ENCODE measurements around the gene NBEAL2. TPM values are rescaled to one million over a fixed set of nuclear protein-coding genes. Genes with fewer than 3 reads are reported as not detected.

Gene NBEAL2
- total RNA-seq, 4 donors from 2014 or later: 317 to 865 (median 347) TPM

DNA sequence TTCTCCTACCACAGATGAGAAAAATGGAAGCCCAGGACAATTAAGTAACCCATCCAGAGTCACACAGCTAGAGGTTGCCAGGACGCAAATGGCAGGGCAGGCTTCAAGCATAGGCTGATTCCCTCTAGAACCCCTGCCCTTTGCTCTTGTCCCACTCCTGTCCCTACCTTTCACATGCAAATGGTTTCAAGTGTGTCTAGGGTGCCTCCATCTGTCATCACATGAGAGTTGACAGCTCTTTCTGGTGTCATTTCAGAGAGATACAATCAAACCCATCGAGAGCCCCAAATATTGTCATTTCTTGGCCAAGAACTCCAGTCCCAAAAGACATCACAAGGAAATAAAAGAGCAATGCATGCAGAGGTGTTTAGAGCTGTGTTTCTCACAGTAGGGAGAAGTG, 26.7 kb upstream of the NBEAL2 start:
- WGBS: 88% methylated on average over 2 of the region's 2 CpGs
- DNase-seq (ENCODE audit: low spot score in 2 of 2): no peak
- Histone ChIP-seq H3K36me3 (no peaks in the 10 kb centered on the region), H3K4me1 (peaks cover 83% of the 10 kb centered on the region), H3K9me3 (no peaks in the 10 kb centered on the region), H3K27me3 (no peaks in the 10 kb centered on the region), H3K27ac (no peak overlapping the region), H3K4me3 (no peak overlapping the region)
- TF ChIP-seq EP300 (IDR thresholded peaks at IDR 0.05): no peak
- TF ChIP-seq, protein P1, sequence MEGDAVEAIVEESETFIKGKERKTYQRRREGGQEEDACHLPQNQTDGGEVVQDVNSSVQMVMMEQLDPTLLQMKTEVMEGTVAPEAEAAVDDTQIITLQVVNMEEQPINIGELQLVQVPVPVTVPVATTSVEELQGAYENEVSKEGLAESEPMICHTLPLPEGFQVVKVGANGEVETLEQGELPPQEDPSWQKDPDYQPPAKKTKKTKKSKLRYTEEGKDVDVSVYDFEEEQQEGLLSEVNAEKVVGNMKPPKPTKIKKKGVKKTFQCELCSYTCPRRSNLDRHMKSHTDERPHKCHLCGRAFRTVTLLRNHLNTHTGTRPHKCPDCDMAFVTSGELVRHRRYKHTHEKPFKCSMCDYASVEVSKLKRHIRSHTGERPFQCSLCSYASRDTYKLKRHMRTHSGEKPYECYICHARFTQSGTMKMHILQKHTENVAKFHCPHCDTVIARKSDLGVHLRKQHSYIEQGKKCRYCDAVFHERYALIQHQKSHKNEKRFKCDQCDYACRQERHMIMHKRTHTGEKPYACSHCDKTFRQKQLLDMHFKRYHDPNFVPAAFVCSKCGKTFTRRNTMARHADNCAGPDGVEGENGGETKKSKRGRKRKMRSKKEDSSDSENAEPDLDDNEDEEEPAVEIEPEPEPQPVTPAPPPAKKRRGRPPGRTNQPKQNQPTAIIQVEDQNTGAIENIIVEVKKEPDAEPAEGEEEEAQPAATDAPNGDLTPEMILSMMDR (IDR thresholded peaks at IDR 0.05): no peak
- TF ChIP-seq POLR2A (IDR thresholded peaks at IDR 0.05): no peak
- TF ChIP-seq POLR2AphosphoS5 (IDR thresholded peaks at IDR 0.05): no peak

- Histone ChIP-seq H3K36me3 (no peaks in the 10 kb centered on the region), H3K27ac (no peak overlapping the region), H3K9me3 (no peaks in the 10 kb centered on the region), H3K4me1 (peaks cover 77% of the 10 kb centered on the region), H3K27me3 (no peaks in the 10 kb centered on the region), H3K4me3 (no peak overlapping the region)
- no peak for DNase-seq (ENCODE audit: low spot score in 2 of 2)
- WGBS: 70% methylated on average over 8 of the region's 8 CpGs
- TF ChIP-seq POLR2AphosphoS5 (IDR thresholded peaks at IDR 0.05): no peak
- TF ChIP-seq, protein P1 (IDR thresholded peaks at IDR 0.05): no peak
- TF ChIP-seq EP300 (IDR thresholded peaks at IDR 0.05): no peak
- TF ChIP-seq POLR2A (IDR thresholded peaks at IDR 0.05): no peak
These were observed 26.0 kb upstream of the NBEAL2 start for GRCh38 chr3:46953234-46954010.

- no peaks in the 10 kb centered on the region for H3K9me3 ChIP-seq
- H3K4me3 ChIP-seq: no peak overlapping the region
- H3K27me3 ChIP-seq: no peaks in the 10 kb centered on the region
- WGBS: 82% methylated on average over 3 of the region's 3 CpGs
- no peak overlapping the region for H3K27ac ChIP-seq
- no peaks in the 10 kb centered on the region for H3K36me3 ChIP-seq
- TF ChIP-seq POLR2AphosphoS5 (IDR thresholded peaks at IDR 0.05): no peak
- no peak for TF ChIP-seq POLR2A (IDR thresholded peaks at IDR 0.05)
- TF ChIP-seq EP300 (IDR thresholded peaks at IDR 0.05): no peak
- TF ChIP-seq, protein P1 (IDR thresholded peaks at IDR 0.05): no peak
- no peak for DNase-seq (ENCODE audit: low spot score in 2 of 2)
- peaks cover 77% of the 10 kb centered on the region for H3K4me1 ChIP-seq
These were observed 25.3 kb upstream of the NBEAL2 start for GRCh38 chr3:46954178-46954577.

DNA sequence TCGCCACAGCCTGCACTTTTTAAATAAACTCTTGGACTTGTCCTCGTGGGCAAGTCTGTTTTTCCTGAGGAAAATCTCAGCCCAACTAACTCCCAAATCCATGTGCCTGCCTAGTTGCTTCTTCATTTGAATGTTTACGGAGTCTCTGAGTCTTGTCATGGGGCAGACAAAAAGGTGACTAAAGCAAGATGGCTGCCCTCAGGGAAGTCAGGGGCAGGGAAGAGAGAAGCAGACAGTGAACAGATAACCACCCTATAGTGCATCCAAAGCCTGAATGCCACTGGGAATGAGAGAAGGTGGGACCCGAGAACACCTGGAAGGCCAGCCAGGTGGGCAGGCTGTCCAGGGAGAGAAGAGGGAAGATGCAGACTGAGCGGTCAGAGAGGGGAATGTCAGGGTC, 24.3 kb upstream of the NBEAL2 start:
- Histone ChIP-seq H3K9me3 (no peaks in the 10 kb centered on the region), H3K4me1 (peaks cover 77% of the 10 kb centered on the region), H3K4me3 (no peak overlapping the region), H3K27me3 (no peaks in the 10 kb centered on the region), H3K27ac (no peak overlapping the region), H3K36me3 (no peaks in the 10 kb centered on the region)
- DNase-seq (ENCODE audit: low spot score in 2 of 2): no peak
- TF ChIP-seq, protein P1 (IDR thresholded peaks at IDR 0.05): no peak
- no peak for TF ChIP-seq EP300 (IDR thresholded peaks at IDR 0.05)
- TF ChIP-seq POLR2A (IDR thresholded peaks at IDR 0.05): no peak
- no peak for TF ChIP-seq POLR2AphosphoS5 (IDR thresholded peaks at IDR 0.05)
- whole genome bisulfite sequencing: 83% methylated on average over 5 of the region's 5 CpGs

GRCh38 chr3:46955801-46956259, 23.6 kb upstream of the NBEAL2 start:
- TF ChIP-seq, protein P1 (IDR thresholded peaks at IDR 0.05): no peak
- TF ChIP-seq POLR2A (IDR thresholded peaks at IDR 0.05) (no peak), EP300 (IDR thresholded peaks at IDR 0.05) (no peak), POLR2AphosphoS5 (IDR thresholded peaks at IDR 0.05) (no peak)
- 53% methylated on average over 2 of the region's 3 CpGs for WGBS
- H3K27ac ChIP-seq: no peak overlapping the region
- H3K4me3 ChIP-seq: no peak overlapping the region
- H3K36me3 ChIP-seq: no peaks in the 10 kb centered on the region
- DNase-seq (ENCODE audit: low spot score in 2 of 2): no peak
- peaks cover 78% of the 10 kb centered on the region for H3K4me1 ChIP-seq
- H3K27me3 ChIP-seq: no peaks in the 10 kb centered on the region
- H3K9me3 ChIP-seq: no peaks in the 10 kb centered on the region
